Stimulated activated CD8-positive, alpha-beta memory T cell treated with anti-CD3 and anti-CD28 coated beads, Interleukin-12 subunit alpha, Interleukin-12 subunit beta, amount 100 ng/mL, for 24 hours (primary cell): ENCODE results near the gene COX17.

Experiments used
- DNase-seq: peaks from one replicate; pipeline ENCODE4 v3.0.0-alpha.2; 2020; ENCODE audit errors: extremely low read depth

COX17 gene

GRCh38 chr3:119624002-119624720 lies 53.0 kb downstream of the COX17 start:
- no peak for DNase-seq

GRCh38 chr3:119620899-119621298 lies 56.3 kb downstream of the COX17 start:
- no peak for DNase-seq
